ENCODE data around the gene SPON2.

SPON2 gene

DNA sequence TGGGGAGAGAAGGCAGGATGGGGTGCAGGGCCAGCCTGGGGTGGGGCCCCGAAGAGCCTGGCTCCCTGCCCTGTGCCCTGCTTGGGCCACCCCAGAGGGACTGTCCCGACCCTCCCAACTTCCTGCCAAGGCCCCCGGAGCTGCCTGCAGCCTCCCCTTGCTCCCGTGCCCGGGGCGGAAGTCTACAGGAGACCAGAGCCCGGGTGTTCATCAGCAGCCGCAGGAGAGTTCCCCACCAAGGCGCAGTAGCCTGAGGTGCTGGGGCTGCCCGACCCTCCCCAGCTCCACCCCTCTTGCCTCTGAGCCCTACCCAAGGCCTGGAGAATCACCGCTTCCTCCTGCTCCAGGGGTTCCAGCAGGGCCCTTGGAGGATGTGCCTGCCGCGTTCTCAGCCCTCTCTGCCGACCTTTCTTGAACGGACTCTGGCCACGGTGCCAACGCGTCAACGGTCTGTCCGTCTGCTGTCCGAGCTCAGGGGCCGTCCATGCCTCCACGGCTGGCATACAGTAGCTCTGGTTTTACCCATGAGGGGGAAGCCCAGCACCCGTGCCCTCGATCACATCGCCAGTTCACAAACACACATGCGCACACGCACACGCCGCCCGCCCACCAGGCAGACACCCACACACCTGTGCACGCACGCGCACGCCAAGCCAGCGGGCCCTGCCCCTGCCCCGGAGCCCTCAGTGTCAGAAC, 36.0 kb upstream of the SPON2 start:
- DNase-seq, result no peak

DNA sequence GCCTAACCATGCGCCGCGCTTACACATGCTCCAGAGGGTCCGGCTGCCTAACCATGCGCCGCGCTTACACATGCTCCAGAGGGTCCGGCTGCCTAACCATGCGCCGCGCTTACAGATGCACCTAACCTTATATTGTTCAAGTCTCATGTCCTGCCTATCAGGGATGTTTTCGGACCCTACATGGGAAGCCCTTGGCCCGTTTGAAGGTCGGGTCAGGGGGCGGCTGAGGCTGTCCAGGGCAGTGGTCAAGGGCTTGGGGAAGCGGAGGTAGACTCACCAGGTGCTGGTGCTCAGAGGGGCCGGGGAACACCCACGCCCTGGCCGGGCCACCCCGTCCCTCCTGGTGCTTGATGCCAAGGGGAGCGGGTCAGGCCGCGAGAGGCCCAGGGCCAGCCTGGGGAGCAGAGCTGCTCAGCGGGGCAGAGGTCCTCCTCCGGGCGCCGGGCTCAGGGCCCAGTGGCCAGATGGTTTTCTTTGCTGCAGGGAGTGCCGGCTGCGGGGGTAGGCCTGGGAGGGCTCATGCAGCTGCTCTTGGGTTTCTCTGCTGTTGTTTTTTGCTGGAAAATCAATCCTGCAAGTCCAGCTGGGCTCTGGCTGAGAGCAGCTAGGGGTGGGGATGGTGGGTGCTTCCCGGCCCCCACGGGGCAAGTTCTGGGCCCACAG, 35.4 kb upstream of the SPON2 start:
- no peak for DNase-seq

DNA sequence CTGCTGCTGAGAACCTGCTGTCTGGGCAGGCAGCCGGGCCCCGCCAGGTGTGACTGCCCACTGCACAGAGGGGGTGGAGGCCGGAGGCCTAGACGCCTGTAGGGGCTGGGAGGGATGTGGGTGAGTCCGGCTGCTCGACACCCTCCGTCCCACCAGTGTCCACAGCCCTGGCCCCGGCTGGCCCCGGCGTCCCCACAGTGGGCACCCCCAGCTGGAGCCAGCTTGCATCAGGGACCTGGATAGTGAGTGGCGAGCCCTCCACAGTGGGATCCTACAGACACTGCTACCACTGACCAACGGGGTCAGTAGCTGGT, 34.7 kb upstream of the SPON2 start:
- no peak for DNase-seq

DNA sequence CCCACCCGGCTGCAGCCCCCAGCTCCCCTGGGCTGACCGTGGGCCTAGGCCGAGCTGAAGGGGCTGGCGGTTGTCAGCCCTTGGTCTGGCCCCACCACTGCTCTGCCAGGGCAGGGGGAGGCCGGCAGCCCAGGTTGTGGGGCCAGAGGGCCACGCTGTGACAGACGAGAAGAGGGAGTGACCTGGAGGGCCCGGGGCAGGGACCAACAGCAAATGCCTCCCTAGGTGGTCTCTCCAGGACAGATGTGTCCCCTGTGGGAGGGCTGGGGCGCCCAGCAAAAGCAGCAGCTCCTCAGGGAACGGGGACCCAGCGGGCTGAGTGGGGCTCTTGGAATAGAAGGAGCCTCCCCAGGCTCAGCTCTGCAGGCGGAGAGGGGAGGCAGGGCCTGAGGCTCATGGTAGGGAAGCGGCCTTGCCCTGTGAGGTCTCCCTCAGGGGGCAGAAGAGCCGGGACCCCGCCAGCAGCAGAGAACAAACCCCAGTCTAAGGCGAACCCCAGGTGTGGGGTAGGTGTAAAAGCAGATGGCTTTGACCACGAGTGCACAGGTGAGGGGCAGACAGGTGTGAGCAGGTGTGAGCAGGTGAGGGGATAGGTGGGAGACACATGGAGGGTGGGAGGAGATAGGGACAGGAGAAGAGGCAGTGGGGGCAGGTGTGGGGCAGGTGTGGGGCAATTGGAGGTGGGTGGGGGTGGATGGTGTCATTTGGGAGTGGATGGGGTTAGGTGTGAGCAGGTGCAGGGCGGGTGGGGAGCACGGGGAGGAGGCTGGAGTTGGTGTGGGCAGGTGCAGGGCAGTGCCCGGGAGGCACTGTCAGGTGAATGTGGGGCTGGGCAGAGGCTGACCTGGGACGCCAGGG, 34.1 kb upstream of the SPON2 start:
- no peak for DNase-seq

DNA sequence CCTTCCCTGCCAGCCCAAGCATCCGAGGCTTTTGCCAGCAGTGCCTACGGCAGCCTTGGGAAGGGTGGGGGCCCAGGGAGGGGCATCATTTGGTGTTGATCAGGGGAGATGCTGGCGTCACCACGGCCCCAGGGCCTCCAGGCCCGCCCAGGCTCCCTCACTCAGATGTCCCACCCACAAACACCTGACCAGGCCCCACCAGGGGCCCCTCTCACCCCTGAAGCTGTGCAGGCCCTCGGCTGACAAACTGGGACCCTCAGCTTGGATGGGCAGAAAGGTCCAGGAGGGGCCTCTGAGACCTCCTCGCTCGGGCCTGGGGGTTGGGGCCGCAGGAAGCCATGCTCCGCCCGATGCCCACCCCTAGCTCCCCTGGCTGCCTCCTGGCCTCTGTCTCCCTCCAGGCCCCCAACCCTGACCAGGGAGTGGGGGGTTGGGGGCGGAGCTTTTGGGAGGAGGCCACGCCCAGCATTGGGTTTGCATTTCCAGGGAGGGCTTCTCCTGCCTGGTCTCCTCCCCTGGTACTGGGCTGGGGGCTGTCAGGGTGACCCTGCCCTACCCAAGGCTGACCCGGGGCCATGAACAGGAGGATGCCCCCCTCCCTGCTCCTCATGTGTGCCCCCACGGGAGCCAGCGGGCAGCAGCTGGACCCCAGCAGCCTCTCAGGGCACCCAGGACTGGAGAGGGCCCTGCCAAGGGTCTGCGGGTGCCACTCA, 33.4 kb upstream of the SPON2 start:
- no peak for DNase-seq

DNA sequence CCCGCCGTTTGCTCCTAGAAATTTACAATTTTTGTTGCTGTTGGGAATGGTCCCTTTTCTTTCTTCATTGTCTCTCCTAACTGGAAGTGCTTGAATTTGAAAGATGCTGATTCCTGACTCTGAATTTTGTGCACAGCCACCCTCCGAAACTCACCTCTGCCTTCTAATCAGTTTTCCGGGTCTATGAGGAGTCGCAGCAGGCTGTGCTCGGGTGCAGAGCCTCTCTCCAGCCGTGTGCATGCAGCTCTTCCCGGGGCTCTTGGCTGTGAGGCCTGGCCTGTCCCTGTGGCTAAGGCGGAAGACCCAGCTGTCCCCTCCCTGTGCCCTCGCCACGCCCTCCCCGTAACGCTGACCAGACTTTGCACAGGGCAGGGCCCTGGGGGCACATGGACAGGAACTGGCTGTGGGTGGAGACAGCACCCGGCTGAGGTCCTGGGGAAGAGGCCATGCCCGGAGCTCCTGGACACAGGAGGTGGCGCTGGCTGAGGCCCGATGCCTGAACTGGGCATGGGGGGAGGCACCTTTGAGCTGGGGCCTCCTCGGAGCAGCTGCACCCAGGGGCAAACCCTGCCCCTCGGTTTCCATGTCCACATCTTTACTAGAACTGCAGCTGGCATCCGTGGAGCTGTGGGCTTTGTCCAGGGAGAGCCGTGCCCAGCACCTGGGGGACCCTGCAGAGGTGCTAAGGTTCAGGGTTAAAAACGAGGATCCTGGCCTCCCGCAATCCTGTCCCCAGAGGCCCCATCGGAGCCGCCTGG, 32.6 kb upstream of the SPON2 start:
- DNase-seq, result no peak

DNA sequence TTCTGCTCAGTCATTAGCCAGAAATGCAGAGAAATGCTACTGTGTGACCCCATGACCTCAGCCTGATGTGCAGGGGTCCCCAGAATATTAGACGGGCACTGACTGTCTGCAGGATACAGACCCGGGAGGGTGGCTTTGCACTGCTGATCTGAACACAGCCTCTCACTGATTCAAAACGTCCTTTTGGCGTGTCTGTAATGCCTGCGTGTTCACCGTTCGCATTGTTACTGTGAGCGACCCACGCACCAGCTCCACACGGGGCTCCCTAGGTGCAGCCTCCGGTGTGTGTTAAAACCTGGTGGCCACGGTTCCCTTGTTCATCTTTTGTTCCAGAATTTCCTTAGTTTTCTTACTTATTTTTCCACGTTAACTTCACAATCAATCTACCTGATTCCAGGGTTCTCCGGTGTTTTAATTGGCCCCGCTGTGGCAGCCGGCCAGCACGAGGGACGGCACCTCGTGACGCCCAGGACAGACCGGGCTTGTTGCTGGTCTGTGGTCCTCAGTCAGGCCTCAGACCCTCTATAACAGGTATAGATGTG, 32.0 kb upstream of the SPON2 start:
- DNase-seq, result no peak

DNA sequence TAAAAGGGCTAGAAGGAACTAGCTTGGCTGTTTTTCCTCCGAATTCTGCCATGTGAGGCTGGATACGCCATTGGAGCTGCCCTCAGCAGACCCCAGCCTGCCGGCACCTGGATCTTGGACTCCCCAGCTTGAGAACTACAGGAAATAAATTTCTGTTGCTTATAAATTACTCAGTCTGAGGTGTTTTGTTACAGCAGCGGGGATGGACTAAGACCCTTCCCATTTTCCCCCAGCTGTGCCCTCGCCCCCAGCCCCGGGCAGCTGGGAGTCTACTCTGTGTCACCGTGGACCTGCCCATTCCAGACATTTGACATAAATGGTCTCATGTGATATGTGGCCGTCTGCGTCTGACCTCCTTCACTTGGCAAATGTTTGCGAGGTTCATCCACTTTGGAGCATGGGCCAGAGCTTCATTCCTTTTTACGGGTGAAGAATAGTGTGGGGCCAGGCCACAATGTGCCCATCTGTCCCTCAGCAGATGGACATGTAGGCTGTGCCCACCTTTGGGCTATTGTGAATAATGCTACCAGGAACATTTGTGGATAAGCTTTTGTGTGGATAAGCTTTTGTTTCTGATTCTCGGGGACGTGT, 30.7 kb upstream of the SPON2 start:
- DNase-seq, result no peak

DNA sequence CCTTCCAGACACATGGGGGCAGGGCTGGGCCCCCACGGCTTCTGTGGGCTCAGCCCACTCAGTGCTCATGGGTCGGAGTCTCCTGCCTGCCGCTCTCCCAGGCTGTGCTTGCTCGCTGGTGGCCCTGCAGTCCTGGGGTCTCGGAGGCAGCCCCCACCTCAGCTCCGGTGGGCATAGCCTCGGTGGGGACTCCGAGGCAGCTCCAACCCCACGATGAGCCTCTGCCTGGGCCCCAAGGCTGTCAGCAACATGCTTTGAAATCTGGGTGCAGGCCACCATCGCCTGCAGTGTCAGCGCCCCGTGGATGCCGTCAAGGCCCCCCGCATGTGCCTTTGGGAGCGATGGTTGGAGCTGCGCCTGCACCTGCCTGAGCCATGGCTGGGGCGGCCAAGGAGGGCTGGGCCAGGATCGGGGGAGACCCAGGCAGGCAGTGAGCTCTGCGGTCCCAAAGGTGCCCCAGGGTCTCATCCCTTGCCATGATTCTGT, 30.2 kb upstream of the SPON2 start:
- DNase-seq, result no peak

DNA sequence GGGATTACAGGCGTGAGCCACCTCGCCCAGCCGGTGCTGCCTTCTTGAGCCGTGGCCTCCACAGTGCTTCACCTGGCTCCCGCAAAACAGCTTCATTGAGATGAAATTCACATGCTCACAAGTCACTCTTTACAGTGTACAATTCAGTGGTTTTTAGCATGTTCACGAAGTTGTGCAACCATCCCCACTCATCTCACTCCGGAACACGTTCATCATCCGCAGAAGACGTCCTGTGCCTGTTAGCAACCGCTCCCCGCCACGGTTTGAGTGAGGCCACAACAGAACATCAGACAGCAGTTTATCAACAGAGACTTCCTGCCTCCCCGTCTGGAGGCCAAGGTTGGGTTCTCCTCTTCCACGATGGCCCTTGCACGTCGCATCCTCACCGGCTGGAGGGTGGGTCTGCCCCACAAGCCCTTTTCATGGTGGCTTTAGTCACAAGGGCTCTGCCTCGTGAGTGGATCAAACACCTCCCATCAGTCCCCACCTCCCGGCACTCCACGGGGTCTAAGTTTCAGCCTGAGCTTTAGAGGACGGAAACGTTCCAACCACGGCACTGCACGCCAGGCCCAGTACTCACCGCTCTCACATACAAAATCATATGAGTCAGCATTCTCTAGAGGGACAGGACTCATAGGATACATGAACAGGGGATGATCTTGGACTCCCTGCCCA, 29.6 kb upstream of the SPON2 start:
- no peak for DNase-seq

DNA sequence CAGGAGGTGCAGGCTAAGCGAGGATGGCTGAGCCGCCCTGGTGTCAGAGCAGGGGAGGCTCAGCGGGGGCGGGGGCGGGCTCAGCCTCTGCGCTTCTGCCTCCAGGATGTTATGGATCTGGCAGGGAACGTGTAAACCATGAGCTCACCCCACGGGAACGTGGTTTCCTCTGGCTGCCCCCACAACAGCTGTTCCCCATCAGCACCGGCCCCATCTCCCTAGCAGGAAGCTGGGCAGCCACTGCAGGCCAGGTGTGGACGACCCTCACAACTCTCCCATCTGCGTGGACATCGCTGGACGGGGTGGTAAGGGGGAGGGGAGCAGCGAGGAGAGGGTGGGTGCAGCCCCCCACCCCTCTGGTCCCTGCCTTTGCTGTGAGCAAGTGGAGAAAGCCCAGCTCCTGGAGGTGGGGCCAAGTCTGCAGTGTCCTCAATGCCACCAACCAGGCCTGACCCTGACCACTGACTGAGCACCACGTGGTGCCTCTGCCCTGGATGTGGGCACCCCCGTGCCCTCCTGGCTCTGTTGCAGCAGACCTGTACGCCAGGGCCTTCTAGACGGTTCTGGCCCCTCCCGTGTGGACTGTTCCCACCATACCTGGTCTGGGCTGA, 28.1 kb upstream of the SPON2 start:
- DNase-seq, result no peak

DNA sequence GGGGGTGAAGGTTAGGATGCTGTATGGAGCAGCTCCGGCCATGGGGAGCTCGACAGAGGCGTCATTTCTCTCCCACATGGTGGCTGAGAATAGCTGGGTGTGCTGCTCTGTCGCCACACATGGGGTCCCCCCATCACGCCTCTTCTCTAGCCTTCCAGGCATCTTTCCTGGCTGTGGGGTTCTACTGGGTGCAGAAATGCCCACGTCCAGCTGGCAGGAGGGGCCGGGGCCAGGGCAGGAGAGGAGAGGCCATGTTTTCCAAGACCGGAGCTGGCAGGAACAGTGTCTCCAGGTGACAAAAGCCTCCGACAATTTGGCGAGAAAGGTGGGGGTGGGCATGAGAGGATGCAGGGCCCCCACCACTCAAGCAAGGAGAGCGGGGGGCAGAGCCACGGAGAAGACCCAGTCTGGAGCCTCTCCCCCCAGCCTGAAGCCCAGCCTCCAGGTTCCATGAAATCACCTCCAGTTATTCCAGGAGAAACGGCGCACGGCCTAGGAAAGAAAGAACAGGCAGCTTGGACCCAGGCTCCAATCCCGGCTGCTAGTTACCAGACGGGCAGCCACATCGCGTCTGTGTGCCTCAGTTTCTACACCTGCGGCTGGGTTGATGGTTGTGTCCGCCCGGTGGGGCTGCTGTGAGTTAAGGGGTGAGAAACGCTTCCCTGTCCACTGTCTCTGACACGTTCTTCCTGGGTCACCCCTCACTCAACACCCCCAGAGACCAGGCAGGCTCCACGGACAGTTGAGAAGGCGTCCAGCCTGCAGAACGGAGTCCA, 27.4 kb upstream of the SPON2 start:
- no peak for DNase-seq

DNA sequence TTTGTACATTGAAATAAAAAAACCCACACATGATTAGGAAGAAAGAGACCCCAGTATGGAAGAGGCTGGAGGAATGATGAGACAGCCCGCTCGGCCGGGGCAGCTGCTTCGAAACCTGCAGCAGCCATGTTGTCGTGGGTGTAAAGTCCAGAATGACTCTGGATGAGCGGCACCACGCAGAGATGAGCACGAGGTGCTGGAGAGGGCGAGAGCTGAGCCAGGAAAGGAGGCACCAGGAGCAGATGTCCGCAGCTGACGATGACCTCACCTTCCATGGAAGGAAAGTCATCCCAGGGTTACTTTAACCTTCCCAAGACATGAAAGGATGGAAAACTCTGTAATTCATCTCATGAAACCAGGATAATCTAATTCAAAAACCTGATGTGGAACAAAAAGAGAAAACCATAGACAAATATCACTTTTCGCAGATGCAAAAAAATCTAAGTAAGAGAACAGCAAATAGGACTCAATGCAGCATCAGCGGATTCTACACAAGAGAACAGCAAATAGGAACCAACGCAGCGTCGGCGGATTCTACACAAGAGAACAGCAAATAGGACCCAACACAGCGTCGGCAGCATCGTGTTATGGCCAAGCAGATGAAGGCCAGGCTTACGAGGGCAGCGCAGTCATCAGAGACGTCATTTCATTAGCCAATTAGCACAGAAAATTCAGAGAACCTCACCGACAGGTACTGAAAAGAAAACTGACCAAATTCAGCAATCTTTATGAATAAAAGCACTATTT, 25.9 kb upstream of the SPON2 start:
- DNase-seq, result no peak

DNA sequence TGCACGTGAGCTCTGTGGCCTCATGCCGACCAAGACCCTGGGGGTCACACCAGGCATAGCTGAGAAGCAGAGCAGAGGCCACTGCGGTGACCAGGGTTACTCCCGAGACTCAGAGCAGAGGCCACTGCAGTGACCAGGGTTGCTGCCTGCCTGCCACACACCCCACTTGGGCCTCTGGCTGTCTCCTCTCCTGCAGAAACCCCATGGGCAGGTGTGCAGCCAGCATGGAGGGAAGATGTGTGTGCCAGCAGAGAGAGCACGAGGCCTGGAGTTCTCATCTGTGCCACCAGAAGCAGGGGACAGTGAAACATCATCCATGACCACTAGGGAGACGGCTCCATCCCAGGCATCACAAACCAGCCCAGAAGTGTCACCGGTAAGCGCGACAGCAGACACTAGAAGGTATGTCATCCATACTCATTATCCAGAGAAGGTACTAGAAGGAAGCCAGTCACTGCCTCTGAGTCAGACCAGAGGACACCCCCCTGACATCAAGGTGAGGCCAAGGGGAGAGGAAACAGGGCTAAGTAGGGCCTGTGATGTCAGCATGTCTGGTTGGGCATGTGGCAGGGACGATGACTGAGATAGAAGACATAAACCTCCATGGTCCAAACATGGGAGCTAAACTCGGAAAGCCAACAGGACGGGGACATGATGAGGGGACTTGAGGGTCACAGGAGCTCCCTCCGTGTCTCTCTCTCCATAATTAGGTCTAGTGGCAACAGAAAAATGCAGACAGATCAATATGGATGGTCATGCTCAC, 24.2 kb upstream of the SPON2 start:
- no peak for DNase-seq

DNA sequence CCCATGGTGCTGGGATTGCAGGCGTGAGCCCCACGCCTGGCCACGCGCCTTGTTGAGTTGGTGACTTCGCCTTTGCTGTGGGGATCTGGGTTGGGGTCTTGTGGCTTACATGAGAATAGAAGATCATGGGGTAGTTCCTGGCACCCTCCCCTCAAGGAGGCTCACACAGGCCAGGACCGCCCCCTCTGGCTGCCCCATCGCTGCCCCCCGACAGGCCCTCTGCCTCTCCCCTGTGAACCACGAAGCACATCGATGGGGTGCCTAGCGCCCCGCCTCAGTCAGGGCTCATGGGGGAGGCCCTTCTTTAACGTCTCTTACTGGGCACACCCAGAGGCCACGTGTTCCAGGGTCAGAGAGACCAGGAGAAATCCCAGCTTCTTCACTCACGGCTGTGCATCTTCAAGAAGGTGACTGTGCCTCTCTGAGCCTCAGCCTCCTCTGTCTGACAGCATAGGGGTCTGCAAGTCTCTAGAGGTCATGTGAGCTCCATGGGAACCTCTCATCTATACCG, 23.6 kb upstream of the SPON2 start:
- DNase-seq, result no peak

DNA sequence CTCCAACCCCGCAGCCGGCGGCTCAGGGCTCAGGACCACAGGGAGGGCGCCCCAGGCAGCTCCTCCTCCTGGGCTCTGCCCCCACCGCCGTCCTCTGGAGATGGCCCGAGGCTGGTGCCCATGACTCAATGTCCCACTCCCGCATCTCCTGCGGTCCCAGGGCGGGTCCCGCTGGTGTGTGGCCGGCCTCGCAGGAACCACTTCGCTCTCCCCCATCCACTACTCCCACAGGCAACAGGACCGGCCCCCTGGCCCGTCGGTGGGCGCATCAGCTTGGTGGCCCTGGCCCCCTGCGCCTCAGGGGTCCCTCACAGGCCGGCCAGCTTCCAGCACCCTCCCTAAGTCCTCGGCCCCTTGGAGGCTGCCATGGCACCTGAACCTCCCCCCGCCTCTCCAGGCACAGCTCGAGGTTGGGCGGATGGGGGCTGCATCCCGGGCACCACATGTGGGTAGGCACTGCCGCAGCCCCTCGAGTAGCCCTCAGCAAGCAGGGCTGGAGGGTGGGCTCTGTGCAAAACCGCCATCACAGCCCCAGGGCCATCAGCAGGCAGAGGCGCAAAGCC, 22.8 kb upstream of the SPON2 start:
- no peak for DNase-seq

DNA sequence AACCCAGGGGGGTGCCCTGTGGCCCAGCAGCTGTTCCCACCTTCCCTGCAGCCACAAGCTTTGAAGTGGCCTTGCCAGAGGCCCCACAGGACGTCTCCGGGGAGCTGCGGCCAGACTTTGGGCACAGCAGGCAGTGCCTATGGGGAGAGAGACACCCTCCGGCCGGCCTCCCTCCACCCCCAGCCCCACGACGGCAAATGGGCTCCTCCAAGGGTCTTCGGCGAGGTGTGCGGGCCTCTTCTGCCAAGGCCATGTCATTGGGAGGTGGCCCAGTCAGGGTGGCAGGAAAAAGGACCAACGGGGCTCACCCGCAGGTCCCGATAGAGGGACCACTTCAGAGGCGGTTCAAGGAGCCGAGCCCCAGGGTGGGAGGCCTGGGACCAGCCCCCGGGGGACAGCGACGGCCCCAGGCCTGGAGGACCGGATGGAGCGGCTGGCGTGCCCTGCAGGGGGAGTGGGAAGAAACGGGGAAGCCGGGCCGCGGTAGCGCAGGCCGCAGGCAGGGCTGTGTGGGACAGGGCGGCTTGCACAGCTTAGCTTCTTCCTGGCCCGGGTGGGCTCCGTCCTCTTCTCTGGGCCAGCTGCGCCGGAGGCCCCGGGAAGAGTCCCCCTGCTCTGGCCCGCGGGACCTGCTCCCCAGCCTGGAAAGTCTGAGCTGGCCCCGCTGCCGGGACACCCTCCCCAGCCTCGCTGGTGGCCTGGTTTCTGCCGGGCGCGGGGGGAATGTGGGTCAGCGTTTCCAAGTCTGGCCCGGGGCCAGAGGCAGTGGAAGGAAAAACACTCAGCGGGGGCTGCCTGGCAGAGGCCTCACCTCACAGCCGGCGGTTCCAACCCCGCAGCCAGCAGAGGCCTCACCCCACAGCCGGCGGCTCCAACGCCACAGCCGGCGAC, 21.9 kb upstream of the SPON2 start:
- DNase-seq, result no peak

Measured in GOT3 (cell line).